ENCODE results near the gene GARS1. TPM values are rescaled to one million over a fixed set of nuclear protein-coding genes. Genes with fewer than 3 reads are reported as not detected.

GARS1 gene, protein sequence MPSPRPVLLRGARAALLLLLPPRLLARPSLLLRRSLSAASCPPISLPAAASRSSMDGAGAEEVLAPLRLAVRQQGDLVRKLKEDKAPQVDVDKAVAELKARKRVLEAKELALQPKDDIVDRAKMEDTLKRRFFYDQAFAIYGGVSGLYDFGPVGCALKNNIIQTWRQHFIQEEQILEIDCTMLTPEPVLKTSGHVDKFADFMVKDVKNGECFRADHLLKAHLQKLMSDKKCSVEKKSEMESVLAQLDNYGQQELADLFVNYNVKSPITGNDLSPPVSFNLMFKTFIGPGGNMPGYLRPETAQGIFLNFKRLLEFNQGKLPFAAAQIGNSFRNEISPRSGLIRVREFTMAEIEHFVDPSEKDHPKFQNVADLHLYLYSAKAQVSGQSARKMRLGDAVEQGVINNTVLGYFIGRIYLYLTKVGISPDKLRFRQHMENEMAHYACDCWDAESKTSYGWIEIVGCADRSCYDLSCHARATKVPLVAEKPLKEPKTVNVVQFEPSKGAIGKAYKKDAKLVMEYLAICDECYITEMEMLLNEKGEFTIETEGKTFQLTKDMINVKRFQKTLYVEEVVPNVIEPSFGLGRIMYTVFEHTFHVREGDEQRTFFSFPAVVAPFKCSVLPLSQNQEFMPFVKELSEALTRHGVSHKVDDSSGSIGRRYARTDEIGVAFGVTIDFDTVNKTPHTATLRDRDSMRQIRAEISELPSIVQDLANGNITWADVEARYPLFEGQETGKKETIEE
- total RNA-seq = 127 and 194 TPM in 2 replicates

DNA sequence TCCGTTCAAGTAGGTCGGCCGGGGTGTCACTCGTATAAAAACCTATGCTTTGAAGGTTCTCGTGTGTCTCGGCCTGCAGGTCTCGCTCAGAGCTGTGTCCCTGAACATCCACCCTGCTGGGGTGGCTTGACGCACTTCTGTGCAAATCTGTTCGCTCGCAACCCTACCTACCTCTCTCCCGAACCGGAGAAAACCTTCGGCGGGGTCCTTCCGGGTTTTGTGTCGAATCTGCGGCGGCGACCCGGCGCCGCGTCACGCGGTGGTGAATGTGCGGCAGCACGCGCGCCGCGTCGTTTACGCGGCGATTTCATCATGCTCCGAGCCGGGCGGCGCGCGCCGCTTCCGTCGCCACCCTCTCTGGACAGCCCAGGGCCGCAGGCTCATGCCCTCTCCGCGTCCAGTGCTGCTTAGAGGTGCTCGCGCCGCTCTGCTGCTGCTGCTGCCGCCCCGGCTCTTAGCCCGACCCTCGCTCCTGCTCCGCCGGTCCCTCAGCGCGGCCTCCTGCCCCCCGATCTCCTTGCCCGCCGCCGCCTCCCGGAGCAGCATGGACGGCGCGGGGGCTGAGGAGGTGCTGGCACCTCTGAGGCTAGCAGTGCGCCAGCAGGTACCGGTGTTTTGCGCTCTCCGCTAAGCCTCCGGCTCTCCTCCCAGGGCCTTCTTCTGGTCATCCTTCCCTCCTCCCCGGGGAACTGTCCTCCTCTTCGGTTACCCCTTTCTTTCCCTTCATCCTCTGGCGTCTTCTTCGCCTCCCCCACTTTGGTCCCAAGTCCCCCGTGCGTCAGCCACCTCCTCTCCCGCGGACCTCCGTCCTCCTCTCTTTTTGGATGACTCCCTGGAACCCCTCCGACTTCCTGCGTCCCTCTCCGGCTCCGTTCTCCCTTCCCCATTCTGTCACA, at the start of gene GARS1:
Gene GARS1 (plus strand): TSS at position 339 of the 896 bp plus-strand sequence. CDS start 44 bp downstream, at position 383.

DNA sequence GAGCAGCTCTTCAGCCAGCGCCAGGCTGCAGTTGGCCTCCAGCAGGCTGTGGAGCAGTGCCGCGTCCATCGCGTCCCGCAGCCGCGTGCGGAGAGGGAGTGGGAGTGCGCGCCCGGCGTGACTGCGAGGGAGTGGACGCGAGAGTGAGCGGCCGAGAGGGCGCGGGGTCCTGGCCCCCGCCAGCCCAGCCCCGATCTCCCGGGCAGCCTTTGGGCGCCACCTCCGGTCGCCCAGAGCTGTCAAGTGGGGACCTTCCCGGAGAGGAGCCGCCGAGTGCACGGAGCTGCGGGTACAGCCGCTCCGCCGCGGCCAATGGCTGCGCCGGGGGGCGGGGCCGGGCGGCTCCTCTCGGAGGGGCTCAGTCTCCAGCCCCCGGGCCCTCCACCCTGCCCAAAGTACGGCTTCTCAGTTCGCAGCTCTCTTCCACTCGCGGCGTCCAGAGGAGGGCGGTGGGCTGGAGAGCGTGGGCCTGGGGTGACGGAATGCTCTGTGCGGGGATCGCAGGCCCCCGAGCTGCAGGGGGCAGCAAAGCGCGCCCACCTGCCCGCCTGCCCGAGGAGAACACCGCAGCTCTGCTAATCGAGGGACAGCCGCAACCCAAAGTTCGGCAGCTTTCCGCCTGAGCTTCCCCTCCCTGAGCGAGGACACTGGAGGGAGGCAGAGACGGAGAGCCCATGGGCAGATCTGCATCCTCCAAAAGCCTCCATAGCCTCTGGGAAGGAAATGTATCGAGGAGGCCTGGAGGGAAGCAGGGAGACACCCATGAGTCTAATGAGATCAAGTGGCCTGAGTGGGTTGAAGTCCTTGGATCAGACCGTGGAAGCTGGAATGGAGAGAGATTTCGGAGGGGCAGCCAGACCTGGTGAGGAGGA, 87.8 kb downstream of the GARS1 start, which contains the start of gene CRHR2:
Gene CRHR2 (minus strand): TSS at position 245 of the 872 bp plus-strand sequence. CDS start 176 bp downstream, at position 69.

Other genes with a start within 250 kb of the GARS1 start
- gene NOD1, start 116.1 kb upstream of the GARS1 start, total RNA-seq = 15.2 and 16.9 TPM in 2 replicates
- 34.6 and 35.0 TPM in 2 replicates for gene GGCT, start 90.0 kb upstream of the GARS1 start, total RNA-seq
- gene CRHR2, start 87.6 kb downstream of the GARS1 start, total RNA-seq = not detected in 2 replicates
- 0.28 TPM in 1 of 2 replicates, not detected in the other for gene INMT, start 157.3 kb downstream of the GARS1 start, total RNA-seq
- 2.6 and 4.0 TPM in 2 replicates for gene MINDY4, start 176.5 kb downstream of the GARS1 start, total RNA-seq

Data from endothelial cell of coronary artery (primary cell).